H9 (cell line): ENCODE results near the gene ROCK1. TPM values are rescaled to one million over a fixed set of nuclear protein-coding genes. Genes with fewer than 3 reads are reported as not detected.

ENCODE experiments used
- total RNA-seq: library from RNA; stranded (reverse); gene quantifications from 2 replicates; pipeline ENCODE4 v1.2.1, GENCODE V29; 2021

Gene ROCK1
- total RNA-seq, 1 experiment from 2014 or later = 38.2 TPM

Other genes with a start within 250 kb of the ROCK1 start
- gene GREB1L, start 130.4 kb upstream of the ROCK1 start, total RNA-seq = 2.1 and 2.7 TPM in 2 replicates